Right cardiac atrium (tissue), 5 donors: ENCODE measurements around the gene ZNF878. TPM values are rescaled to one million over a fixed set of nuclear protein-coding genes. Genes with fewer than 3 reads are reported as not detected.
A peak's percentile ranks its signal among the peaks of the same experiment; 100 is the strongest.
"Not testable (repeated sequence)": the region's sequence is repeated elsewhere in the genome, so short reads cannot be mapped to it uniquely, and the experiment has no call there.

Source experiments
- ATAC-seq, 2 donors: fragments of 200-7000 bp; cut with Tn5 transposase; one replicate each; pipeline versions ENCODE4 v1.8.0 to v1.9.1; 2020; ENCODE audit warnings: moderate library complexity in 2 of 2, mild to moderate bottlenecking in 1 of 2
- DNase-seq, 3 donors: peaks; one replicate each; pipeline ENCODE4 v3.0.0-alpha.2; 2020
- H3K27ac ChIP-seq: one replicate; pipeline ENCODE4 v1.5.1; 2013; ENCODE audit warnings: mild to moderate bottlenecking, low read length, control low read depth, moderate library complexity
- H3K27me3 ChIP-seq: one replicate; pipeline ENCODE4 v1.6.1; 2013; ENCODE audit not compliant: control insufficient read depth, insufficient read depth
- H3K4me1 ChIP-seq: one replicate; pipeline ENCODE4 v1.6.1; 2013; ENCODE audit warnings: low read length; ENCODE audit not compliant: control insufficient read depth, insufficient read depth
- H3K4me3 ChIP-seq: one replicate; pipeline ENCODE4 v1.5.1; 2013; ENCODE audit warnings: low read length, control low read depth
- H3K9me3 ChIP-seq: one replicate; pipeline ENCODE4 v1.6.1; 2013; ENCODE audit warnings: low read length; ENCODE audit not compliant: control insufficient read depth
- WGBS: extraction: QIAGEN DNeasy Blood & Tissue Kit; methylation state at CpG from one replicate; pipeline ENCODE4 v1.1.7; 2013; 5-methylcytosine and 5-hydroxymethylcytosine counted together
- intact Hi-C, 4 donors: fragments of 100-400 bp; cut with DNase I; formaldehyde crosslinking; loops; one replicate each; pipeline versions ENCODE4 v1.11.0 to v1.14.0; 2022 to 2023
- long read RNA-seq, 4 donors: library from polyadenylated mRNA; unstranded; transcript quantifications; one replicate each; pipeline ENCODE4 v2.0.0, GENCODE V29; 2020 to 2021
- polyA plus RNA-seq: library from polyadenylated mRNA; stranded (reverse); fragments of 200-250 nt; gene quantifications from one replicate; pipeline ENCODE4 v1.2.3, GENCODE V29; 2013
- total RNA-seq, 4 donors: library from RNA; stranded (reverse); fragmentation: NEBNext Ultra II Directional; extraction: Animal tissue kit (Norgen Biotek cat#: 25700); gene quantifications; one replicate each; pipeline ENCODE4 v1.2.1, GENCODE V29; 2021
- donor health status: healthy with polysubstance abuse.
- donor health status: DM: no; HTN: yes; CAD: no.
- donor health status: DM: no; HTN: no; CAD: no.
- donor health status: DM: no; HTN: yes; CAD: no; lungs with severe emphysema.
- donor health status: DM: yes; HTN: yes; CAD: no.

ZNF878 gene
- total RNA-seq (under 1 TPM in 2 of 4 donors, not detected in 2; 0.20 to 0.38 TPM), polyA plus RNA-seq (0.23 TPM)
- long read RNA-seq, donor 1 = 0 reads
- long read RNA-seq, donor 2 = 0 reads
- long read RNA-seq, donor 3 = 0 reads
- long read RNA-seq, donor 4 = 0 reads

DNA sequence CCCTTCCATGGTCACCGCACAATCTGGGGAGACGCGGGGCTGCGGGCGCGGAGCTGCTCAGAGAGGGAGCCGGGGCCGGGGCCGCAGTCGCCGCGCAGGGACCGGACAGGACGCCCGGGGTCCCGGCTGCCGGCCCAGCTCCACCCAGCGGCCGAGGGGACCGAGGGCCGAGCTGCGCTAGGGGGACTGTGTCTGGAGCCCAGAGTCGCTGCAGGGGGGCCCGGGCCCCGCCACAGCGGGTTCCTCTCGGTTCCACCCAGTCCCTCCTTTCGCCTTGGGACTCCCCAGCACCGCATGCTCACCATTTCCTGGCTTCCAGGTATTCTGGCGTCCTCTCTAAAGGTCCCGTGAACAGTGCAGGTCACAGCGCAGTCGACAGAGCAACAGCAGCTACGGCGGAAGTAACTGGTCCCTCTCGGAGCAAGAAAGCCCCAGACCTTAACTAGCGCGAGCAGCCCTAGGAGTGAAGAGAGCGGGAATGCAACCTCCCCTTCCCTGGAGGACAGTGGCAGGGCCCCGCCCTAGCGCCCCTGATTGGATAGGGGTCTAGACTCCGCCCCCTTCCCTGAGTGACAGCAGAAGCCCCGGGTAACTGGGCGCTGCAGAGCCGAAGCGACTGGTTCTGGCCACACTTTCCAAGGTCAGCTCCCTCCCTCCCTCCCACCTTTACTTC, at the start of gene ZNF878:
ZNF878 (minus strand) TSS at position 465 of the 673 bp plus-strand sequence; CDS start at position 305, 160 bp downstream.
- H3K27ac ChIP-seq = peak within 1 kb of the TSS; percentile 49
- no peaks in the 10 kb centered on the region for H3K4me1 ChIP-seq
- intact Hi-C loops = loop anchor here in 1 of 4 donors (10.0 kb wide), 1 partner anchor 92 kb away; the partner anchor contains the start of gene ZNF20
- under 1% methylated on average over 46 of the region's 46 CpGs for WGBS
- H3K27me3 ChIP-seq = no peaks in the 10 kb centered on the region
- H3K9me3 ChIP-seq = no peaks in the 10 kb centered on the region
- DNase-seq (peak; percentile 92 to 96 (median 95)), ATAC-seq (peak; percentile 100)
- H3K4me3 ChIP-seq = peak within 1 kb of the TSS; percentile 79

DNA sequence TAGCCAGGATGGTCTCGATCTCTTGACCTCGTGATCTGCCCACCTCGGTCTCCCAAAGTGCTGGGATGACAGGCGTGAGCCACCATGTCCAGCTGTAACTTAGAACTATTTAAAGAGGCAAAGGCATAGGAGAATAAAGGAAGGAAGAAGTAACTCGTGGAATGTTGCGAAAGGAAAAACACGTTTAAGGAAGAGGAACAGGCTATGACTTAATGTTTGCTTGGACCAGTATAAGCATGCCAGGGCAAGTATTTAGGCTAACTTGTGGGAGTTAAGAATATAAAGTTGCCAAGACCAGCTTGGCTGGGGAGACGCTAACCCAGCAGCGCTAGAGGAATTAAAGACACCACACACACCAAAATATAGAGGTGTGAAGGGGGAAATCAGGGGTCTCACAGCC, 45.3 kb upstream of the ZNF878 start:
- ATAC-seq (no peak), DNase-seq (no peak)
- no peaks in the 10 kb centered on the region for H3K27me3 ChIP-seq
- 89% methylated on average over 9 of the region's 9 CpGs for WGBS
- no peak overlapping the region for H3K27ac ChIP-seq
- intact Hi-C loops = no loop called here
- no peak overlapping the region for H3K4me3 ChIP-seq
- no peaks in the 10 kb centered on the region for H3K9me3 ChIP-seq
- no peaks in the 10 kb centered on the region for H3K4me1 ChIP-seq

DNA sequence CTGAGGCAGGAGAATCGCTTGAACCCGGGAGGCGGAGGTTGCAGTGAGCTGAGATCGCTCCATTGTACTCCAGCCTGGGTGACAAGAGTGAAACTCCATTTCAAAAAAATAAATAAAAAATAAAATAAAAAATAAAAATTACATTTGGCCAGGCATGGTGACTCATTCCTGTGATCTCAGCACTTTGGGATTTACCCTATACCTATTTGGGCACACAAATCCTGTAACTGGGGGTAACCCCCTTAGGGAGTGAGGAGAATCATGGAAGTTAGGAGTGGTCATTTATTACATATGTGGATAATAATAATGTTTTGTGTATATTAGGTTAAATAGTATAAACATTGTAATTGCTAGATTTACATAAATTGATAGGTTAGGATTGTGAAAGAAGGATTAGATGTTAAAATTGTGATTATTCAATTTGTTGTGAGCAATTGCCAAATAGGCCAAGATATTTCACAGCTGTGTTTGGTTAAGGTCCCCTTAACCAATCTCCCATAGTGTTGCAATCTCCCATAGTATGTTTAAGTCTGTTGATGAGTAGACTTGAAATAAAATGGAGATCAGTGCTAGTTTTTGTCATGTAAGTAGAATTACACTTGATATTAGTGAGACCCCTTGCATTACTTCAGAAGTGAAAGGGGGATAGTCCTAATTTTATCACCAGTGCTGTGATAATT, 42.5 kb upstream of the ZNF878 start:
- 99% methylated on average over 4 of the region's 4 CpGs for WGBS
- intact Hi-C loops = no loop called here

DNA sequence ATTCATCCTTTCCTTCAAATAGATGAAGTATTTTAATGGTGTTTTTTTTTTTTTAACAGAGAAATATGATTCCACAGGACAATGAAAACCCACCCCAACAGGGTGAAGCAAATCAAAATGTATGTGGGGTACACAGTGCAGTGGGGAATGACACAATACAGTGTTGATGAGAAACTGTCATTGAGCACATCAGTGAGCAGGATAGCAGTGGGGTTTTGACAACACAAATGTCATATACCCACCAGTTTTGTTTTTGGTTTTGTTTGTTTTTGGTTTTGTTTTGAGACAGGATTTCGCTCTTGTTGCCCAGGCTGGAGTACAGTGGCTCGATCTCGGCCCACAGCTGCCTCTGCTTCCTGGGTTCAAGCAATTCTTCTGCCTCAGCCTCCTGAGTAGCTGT, 41.0 kb upstream of the ZNF878 start:
- no peaks in the 10 kb centered on the region for H3K4me1 ChIP-seq
- H3K4me3 ChIP-seq = no peak overlapping the region
- DNase-seq = no peak
- no peak for ATAC-seq
- WGBS = 100% methylated on average over 3 of the region's 3 CpGs
- H3K9me3 ChIP-seq = no peaks in the 10 kb centered on the region
- H3K27me3 ChIP-seq = no peaks in the 10 kb centered on the region
- H3K27ac ChIP-seq = no peak overlapping the region
- intact Hi-C loops = loop anchor here in 1 of 4 donors (5.0 kb wide), 1 partner anchor 49 kb away; the partner anchor contains the start of gene ZNF20

More for the DNA sequence above, 42.5 kb upstream of the ZNF878 start:
- Histone ChIP-seq H3K4me3 (no peak overlapping the region), H3K4me1 (no peaks in the 10 kb centered on the region), H3K27me3 (no peaks in the 10 kb centered on the region), H3K27ac (no peak overlapping the region), H3K9me3 (no peaks in the 10 kb centered on the region)
- no peak for ATAC-seq
- DNase-seq = no peak

DNA sequence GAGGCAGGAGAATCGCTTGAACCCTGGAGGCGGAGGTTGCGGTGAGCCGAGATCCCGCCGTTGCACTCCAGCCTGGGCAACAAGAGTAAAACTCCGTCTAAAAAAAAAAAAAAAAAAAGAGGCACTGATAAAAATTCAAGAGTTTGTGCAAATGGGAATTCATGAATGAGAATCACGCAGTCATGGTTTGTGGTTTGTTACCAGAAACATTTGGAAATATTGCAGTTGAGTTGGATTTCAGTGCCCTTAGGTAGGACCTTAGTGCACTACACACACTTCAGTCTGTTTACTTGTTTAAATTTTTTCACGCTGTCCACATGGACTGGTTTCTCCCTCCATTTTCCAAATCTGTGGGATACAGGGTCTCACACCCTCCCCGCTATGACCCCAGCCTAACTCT, 40.2 kb upstream of the ZNF878 start:
- H3K4me3 ChIP-seq = peak overlapping the region; percentile 67
- H3K9me3 ChIP-seq = no peaks in the 10 kb centered on the region
- WGBS = 28% methylated on average over 10 of the region's 10 CpGs
- intact Hi-C loops = loop anchor here in 1 of 4 donors (5.0 kb wide), 1 partner anchor 49 kb away; the partner anchor contains the start of gene ZNF20
- DNase-seq (no peak), ATAC-seq (no peak)
- no peak overlapping the region for H3K27ac ChIP-seq
- H3K4me1 ChIP-seq = no peaks in the 10 kb centered on the region
- no peaks in the 10 kb centered on the region for H3K27me3 ChIP-seq

DNA sequence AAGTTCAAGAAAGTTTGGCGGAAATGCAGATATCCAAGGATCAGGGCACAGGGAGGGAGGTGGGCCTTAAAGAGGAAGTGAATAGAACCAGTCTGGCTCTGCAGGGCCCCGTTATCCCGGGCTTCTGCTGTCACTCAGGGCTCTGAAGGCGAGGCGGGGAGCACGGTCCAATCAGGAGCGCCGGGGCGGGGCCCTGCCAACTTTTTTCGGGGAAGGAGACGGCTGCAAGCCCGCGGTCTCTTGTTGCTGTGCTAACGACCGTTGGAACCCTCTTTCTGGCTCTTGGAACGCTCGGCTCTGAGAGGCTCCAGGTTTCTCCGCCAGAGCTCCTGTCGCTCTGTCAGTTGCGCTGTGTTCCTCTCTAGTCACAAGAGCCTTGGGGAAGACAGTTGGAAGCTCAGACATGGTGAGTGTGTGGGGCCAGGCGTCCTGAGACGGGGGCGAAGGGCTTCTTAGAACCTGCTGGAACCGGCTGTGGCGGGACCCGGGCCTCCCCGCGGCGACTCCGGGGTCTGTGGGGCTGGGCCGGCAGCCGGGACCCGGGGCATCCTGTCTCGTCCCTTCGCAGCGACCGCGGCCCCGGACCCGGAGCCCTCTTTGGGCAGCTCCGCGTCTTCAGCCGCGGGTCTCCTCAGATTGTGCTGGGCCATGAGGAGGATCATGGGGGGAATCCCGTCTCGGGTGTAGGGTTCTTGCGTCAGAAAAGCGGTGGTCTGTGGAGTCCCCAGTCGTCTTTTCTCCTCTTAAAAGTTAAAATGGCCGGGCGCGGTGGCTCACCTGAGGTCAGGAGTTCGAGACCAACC, 39.5 kb upstream of the ZNF878 start:
- H3K9me3 ChIP-seq = no peaks in the 10 kb centered on the region
- WGBS = under 1% methylated on average over 53 of the region's 53 CpGs
- intact Hi-C loops = loop anchor here in 1 of 4 donors (5.0 kb wide), 1 partner anchor 50 kb away; the partner anchor contains the start of gene ZNF20

DNA sequence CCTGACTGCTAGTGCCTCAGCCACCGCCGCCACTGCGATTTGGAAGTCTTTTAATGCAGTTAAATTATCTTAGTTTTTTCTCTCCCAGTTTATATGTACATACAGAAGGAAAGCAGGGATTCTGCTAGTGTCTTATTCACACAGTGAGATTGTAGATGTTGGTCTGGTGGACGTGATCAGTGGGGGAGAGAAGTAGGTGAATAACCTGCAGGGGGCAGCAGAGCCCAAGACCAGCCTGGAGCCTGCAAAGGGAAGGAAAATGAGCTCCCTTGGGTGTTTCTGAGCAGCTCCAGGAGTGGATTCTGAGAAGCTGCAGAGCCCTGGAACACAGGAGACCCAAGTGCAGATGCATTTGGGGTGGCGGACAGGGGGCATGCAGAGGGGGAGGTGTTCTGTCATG, 38.0 kb upstream of the ZNF878 start:
- Histone ChIP-seq H3K27ac (no peak overlapping the region), H3K27me3 (no peaks in the 10 kb centered on the region), H3K4me1 (no peaks in the 10 kb centered on the region), H3K9me3 (no peaks in the 10 kb centered on the region), H3K4me3 (no peak overlapping the region)
- ATAC-seq = peak; percentile 32 to 65
- DNase-seq = peak; percentile 63 to 82 (median 72)
- intact Hi-C loops = loop anchor here in 1 of 4 donors (5.0 kb wide), 1 partner anchor 51 kb away; the partner anchor contains the start of gene ZNF20
- 48% methylated on average over 5 of the region's 5 CpGs for WGBS

More for the DNA sequence above, 39.5 kb upstream of the ZNF878 start:
- ATAC-seq (peak; percentile 99), DNase-seq (peak; percentile 92 to 96 (median 95))
- Histone ChIP-seq H3K27ac (peak overlapping the region; percentile 38), H3K27me3 (no peaks in the 10 kb centered on the region), H3K4me1 (no peaks in the 10 kb centered on the region), H3K4me3 (peak overlapping the region; percentile 67)

DNA sequence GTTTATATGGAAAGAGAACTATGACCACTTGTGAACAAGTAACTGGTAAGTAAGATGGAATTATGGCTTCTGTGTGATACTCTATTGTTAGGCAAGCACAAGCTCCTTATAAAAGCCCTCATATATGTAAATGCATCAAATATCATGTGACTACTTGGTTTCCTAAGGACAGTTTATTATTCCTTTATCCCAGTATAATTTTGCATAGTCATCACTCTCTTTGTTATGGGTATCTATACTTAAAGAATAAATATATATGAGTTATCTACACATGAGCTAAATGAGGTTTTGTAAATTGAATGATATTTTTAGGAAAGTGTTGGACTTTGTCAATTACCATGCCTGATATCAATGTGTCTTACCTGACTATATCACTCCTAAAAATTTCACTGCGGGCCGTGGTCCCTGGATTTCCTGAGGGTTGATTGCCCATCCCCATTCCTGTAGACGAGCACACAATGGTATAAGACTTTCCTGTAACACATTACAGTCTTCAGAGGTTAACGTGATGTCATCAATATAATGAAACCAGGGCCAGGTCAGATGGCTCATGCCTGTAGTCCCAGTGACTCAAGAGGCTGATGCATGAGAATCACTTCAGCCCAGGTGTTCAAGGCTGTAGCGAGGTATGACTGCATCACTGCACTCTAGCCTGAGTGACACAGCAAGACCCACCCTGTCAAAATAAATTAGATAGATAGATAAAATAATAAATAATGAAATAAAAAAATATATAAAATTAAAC, 32.5 kb upstream of the ZNF878 start:
- WGBS = 93% methylated on average over 5 of the region's 5 CpGs
- no peaks in the 10 kb centered on the region for H3K4me1 ChIP-seq
- H3K27ac ChIP-seq = no peak overlapping the region
- H3K4me3 ChIP-seq = no peak overlapping the region
- H3K27me3 ChIP-seq = no peaks in the 10 kb centered on the region
- DNase-seq (no peak), ATAC-seq (no peak)
- H3K9me3 ChIP-seq = no peaks in the 10 kb centered on the region
- intact Hi-C loops = no loop called here

DNA sequence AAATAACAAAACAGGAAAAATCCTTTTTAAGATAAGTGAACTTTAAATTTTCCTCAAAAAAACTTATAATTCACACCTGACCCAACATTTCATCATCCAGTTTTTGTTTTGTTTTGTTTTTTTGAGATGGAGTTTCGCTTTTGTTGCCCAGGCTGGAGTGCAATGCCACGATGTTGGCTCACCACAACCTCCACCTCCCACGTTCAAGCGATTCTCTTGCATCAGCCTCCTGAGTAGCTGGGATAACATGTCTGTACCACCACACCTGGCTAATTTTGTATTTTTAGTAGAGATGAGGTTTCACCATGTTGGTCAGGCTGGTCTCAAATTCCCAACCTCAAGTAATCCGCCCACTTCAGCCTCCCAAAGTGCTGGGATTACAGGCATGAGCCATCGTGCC, 30.6 kb upstream of the ZNF878 start:
- H3K27ac ChIP-seq, H3K4me1 ChIP-seq, ATAC-seq, DNase-seq, H3K4me3 ChIP-seq, H3K27me3 ChIP-seq, intact Hi-C loops, H3K9me3 ChIP-seq: not testable (repeated sequence)
- WGBS = 97% methylated on average over 6 of the region's 6 CpGs

DNA sequence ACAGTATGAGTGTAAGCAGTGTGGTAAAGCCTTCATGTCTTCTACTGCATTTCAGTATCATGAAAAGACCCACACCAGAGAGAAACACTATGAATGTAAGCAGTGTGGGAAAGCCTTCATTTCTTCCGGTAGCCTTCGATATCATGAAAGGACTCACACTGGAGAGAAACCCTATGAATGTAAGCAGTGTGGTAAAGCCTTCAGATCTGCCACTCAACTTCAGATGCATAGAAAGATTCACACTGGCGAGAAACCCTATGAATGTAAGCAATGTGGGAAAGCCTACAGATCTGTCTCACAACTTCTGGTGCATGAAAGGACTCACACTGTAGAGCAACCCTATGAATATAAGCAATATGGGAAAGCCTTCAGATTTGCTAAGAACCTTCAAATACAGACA, 24.6 kb upstream of the ZNF878 start:
- intact Hi-C loops = no loop called here
- H3K27ac ChIP-seq = no peak overlapping the region
- no peaks in the 10 kb centered on the region for H3K4me1 ChIP-seq
- no peak overlapping the region for H3K4me3 ChIP-seq
- peaks cover 30% of the 10 kb centered on the region for H3K9me3 ChIP-seq
- over 99% methylated on average over 3 of the region's 3 CpGs for WGBS
- no peak for ATAC-seq
- H3K27me3 ChIP-seq = no peaks in the 10 kb centered on the region
- no peak for DNase-seq
